ENCODE data around the gene TMPRSS13. TPM values are rescaled to one million over a fixed set of nuclear protein-coding genes. Genes with fewer than 3 reads are reported as not detected.
A peak's percentile ranks its signal among the peaks of the same experiment; 100 is the strongest.

Gene TMPRSS13
- polyA plus RNA-seq, 1 experiment, result not detected

DNA sequence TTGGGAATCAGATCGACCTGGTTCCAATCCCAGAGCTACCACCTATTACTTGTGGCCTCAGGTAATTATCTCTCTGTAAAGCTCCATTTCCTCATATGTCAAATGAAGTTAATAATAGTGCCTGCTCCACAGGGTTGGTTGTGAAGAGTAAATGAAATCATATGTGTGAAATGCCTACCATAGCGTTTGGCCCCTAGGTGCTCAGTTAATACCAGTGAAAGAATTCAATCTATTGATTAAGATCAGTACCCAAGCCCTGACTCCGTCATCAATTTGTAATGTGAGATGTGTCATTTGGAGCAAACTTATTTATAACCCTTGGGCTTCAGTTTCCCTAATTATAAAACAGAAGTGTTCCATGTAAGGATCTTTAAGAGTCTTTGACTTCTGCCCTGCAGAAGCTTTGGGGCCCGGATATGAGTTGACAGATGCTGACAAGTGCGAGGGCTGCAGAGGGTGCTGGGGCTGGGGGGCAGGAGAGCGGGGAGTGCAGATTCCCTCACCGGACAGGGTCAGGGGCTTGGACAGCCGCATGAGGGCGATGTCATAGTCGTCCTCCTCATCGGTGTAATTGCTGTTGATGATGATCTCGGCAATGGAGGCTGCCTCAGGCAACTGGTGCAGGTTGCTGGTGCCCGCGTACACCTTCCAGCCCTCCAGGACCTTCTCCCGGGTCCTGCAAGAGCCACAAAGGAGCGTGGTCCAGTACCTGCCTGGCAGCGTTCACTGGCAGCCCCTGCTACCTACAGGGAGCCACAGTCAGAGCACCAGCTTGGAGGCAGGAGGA, 20.9 kb downstream of the TMPRSS13 start:
- Histone ChIP-seq H3K36me3 (ENCODE audit: control insufficient read depth, insufficient read depth, low read length) (no peaks in the 10 kb centered on the region), H3K27me3 (ENCODE audit: control insufficient read depth, insufficient read depth, low read length) (no peaks in the 10 kb centered on the region; the same call in 1 of the 2 replicates), H3K4me3 (ENCODE audit: low read depth, low read length) (no peak overlapping the region)
- DNase-seq (ENCODE audit: low read depth), result no peak
- CTCF ChIA-PET, result interaction anchor here (1.0 to 1.3 kb wide), 2 partner anchors 38 to 101 kb away, joined by 3 to 4 read pairs; no protein-coding TSS in a partner anchor
- POLR2A ChIA-PET, result no interaction called here
- no peak for TF ChIP-seq CTCF (IDR thresholded peaks at IDR 0.05; ENCODE audit: insufficient read depth, low read depth, low read length)

- H3K27me3 ChIP-seq (ENCODE audit: control insufficient read depth, insufficient read depth, low read length), result no peaks in the 10 kb centered on the region; the same call in 1 of the 2 replicates
- peak; percentile 32 for DNase-seq (ENCODE audit: low read depth)
- ChIA-PET POLR2A (no interaction called here), CTCF (interaction anchor here (1.0 to 1.3 kb wide), 2 partner anchors 39 to 100 kb away, joined by 3 to 4 read pairs; no protein-coding TSS in a partner anchor)
- no peak for TF ChIP-seq CTCF (IDR thresholded peaks at IDR 0.05; ENCODE audit: insufficient read depth, low read depth, low read length)
- no peaks in the 10 kb centered on the region for H3K36me3 ChIP-seq (ENCODE audit: control insufficient read depth, insufficient read depth, low read length)
- no peak overlapping the region for H3K4me3 ChIP-seq (ENCODE audit: low read depth, low read length)
Observed at GRCh38 chr11:117907276-117908108, 21.7 kb downstream of the TMPRSS13 start.

DNA sequence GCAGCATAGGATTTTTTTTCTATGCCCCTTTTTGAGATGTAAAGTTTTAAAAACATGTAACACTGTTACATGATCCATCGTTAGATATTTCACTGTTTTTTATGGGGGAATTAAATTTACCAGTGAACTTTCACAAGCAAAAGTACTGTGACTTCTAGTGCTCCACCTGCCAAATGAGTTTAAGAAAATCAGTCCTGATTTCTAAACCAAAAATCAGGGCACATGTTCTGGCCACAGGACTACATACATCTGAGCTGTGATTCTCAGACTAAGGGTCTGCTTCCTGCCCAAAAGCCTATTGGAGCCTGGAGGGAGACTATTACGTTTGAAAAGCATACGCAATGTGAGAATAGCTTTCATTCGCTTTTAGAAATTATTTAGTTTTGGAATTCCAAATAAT, 22.5 kb downstream of the TMPRSS13 start:
- no peaks in the 10 kb centered on the region for H3K36me3 ChIP-seq (ENCODE audit: control insufficient read depth, insufficient read depth, low read length)
- no peak for TF ChIP-seq CTCF (IDR thresholded peaks at IDR 0.05; ENCODE audit: insufficient read depth, low read depth, low read length)
- DNase-seq (ENCODE audit: low read depth), result no peak
- POLR2A ChIA-PET, result no interaction called here
- CTCF ChIA-PET, result interaction anchor here (1.3 kb wide), 1 partner anchor 99 kb away, joined by 3 read pairs; no protein-coding TSS in a partner anchor
- H3K4me3 ChIP-seq (ENCODE audit: low read depth, low read length), result no peak overlapping the region
- no peaks in the 10 kb centered on the region for H3K27me3 ChIP-seq (ENCODE audit: control insufficient read depth, insufficient read depth, low read length)

GRCh38 chr11:117906126-117906525, 23.1 kb downstream of the TMPRSS13 start:
- ChIA-PET POLR2A (no interaction called here), CTCF (no interaction called here)
- H3K4me3 ChIP-seq (ENCODE audit: low read depth, low read length), result no peak overlapping the region
- no peak for DNase-seq (ENCODE audit: low read depth)
- TF ChIP-seq CTCF (IDR thresholded peaks at IDR 0.05; ENCODE audit: insufficient read depth, low read depth, low read length), result no peak
- no peaks in the 10 kb centered on the region for H3K36me3 ChIP-seq (ENCODE audit: control insufficient read depth, insufficient read depth, low read length)
- H3K27me3 ChIP-seq (ENCODE audit: control insufficient read depth, insufficient read depth, low read length), result no peaks in the 10 kb centered on the region

DNA sequence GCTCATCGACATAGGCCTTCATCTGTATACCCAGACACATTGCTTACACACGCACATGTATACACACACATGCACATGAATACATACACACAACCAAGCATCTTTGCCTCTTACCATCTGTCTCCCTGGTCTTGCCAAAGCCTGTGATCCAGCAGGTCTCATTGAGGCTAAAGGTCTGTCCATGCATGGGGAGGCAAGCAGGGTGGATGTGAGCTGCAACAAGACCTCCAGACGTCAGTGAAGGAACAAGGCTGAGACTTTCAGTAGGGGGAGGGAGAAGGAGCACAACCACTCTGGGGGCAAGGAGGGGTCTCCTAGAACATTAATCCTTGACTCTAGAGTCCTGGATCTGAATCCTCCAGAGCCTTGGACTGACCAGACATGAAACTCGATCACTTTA, 23.7 kb downstream of the TMPRSS13 start:
- H3K36me3 ChIP-seq (ENCODE audit: control insufficient read depth, insufficient read depth, low read length), result no peaks in the 10 kb centered on the region
- H3K27me3 ChIP-seq (ENCODE audit: control insufficient read depth, insufficient read depth, low read length), result no peaks in the 10 kb centered on the region
- POLR2A ChIA-PET, result no interaction called here
- CTCF ChIA-PET, result no interaction called here
- no peak for TF ChIP-seq CTCF (IDR thresholded peaks at IDR 0.05; ENCODE audit: insufficient read depth, low read depth, low read length)
- DNase-seq (ENCODE audit: low read depth), result no peak
- no peak overlapping the region for H3K4me3 ChIP-seq (ENCODE audit: low read depth, low read length)

All from BJ (cell line).